ENCODE measurements around the gene GGN. TPM values are rescaled to one million over a fixed set of nuclear protein-coding genes. Genes with fewer than 3 reads are reported as not detected.

The GGN gene
- total and polyA plus RNA-seq, 9 of the 15 experiments (the other 6 are each of a cell fraction or from before 2014, with no cell fraction given) = 0.15 to 0.33 TPM; not detected in 7

DNA sequence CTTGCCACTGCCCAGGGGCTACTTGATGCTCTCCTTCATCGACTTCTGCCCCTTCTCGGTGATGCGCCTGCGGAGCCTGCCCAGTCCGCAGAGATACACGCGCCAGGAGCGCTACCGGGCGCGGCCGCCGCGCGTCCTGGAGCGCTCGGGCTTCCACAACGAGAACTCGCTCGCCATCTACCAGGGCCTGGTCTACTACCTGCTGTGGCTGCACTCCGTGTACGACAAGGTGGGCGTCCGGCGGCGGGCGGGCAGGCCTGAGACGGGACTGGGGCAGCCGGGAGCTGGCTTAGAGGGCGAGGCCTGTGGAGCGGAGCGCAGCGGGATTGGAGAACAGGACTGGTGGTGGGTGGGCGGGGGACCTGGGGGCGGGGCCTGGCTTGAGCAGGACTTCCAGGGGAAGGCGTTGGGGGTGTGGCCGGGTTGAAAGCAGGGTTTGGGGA is 26.2 kb downstream of the GGN start (continued):
- TF ChIP-seq, protein P1, sequence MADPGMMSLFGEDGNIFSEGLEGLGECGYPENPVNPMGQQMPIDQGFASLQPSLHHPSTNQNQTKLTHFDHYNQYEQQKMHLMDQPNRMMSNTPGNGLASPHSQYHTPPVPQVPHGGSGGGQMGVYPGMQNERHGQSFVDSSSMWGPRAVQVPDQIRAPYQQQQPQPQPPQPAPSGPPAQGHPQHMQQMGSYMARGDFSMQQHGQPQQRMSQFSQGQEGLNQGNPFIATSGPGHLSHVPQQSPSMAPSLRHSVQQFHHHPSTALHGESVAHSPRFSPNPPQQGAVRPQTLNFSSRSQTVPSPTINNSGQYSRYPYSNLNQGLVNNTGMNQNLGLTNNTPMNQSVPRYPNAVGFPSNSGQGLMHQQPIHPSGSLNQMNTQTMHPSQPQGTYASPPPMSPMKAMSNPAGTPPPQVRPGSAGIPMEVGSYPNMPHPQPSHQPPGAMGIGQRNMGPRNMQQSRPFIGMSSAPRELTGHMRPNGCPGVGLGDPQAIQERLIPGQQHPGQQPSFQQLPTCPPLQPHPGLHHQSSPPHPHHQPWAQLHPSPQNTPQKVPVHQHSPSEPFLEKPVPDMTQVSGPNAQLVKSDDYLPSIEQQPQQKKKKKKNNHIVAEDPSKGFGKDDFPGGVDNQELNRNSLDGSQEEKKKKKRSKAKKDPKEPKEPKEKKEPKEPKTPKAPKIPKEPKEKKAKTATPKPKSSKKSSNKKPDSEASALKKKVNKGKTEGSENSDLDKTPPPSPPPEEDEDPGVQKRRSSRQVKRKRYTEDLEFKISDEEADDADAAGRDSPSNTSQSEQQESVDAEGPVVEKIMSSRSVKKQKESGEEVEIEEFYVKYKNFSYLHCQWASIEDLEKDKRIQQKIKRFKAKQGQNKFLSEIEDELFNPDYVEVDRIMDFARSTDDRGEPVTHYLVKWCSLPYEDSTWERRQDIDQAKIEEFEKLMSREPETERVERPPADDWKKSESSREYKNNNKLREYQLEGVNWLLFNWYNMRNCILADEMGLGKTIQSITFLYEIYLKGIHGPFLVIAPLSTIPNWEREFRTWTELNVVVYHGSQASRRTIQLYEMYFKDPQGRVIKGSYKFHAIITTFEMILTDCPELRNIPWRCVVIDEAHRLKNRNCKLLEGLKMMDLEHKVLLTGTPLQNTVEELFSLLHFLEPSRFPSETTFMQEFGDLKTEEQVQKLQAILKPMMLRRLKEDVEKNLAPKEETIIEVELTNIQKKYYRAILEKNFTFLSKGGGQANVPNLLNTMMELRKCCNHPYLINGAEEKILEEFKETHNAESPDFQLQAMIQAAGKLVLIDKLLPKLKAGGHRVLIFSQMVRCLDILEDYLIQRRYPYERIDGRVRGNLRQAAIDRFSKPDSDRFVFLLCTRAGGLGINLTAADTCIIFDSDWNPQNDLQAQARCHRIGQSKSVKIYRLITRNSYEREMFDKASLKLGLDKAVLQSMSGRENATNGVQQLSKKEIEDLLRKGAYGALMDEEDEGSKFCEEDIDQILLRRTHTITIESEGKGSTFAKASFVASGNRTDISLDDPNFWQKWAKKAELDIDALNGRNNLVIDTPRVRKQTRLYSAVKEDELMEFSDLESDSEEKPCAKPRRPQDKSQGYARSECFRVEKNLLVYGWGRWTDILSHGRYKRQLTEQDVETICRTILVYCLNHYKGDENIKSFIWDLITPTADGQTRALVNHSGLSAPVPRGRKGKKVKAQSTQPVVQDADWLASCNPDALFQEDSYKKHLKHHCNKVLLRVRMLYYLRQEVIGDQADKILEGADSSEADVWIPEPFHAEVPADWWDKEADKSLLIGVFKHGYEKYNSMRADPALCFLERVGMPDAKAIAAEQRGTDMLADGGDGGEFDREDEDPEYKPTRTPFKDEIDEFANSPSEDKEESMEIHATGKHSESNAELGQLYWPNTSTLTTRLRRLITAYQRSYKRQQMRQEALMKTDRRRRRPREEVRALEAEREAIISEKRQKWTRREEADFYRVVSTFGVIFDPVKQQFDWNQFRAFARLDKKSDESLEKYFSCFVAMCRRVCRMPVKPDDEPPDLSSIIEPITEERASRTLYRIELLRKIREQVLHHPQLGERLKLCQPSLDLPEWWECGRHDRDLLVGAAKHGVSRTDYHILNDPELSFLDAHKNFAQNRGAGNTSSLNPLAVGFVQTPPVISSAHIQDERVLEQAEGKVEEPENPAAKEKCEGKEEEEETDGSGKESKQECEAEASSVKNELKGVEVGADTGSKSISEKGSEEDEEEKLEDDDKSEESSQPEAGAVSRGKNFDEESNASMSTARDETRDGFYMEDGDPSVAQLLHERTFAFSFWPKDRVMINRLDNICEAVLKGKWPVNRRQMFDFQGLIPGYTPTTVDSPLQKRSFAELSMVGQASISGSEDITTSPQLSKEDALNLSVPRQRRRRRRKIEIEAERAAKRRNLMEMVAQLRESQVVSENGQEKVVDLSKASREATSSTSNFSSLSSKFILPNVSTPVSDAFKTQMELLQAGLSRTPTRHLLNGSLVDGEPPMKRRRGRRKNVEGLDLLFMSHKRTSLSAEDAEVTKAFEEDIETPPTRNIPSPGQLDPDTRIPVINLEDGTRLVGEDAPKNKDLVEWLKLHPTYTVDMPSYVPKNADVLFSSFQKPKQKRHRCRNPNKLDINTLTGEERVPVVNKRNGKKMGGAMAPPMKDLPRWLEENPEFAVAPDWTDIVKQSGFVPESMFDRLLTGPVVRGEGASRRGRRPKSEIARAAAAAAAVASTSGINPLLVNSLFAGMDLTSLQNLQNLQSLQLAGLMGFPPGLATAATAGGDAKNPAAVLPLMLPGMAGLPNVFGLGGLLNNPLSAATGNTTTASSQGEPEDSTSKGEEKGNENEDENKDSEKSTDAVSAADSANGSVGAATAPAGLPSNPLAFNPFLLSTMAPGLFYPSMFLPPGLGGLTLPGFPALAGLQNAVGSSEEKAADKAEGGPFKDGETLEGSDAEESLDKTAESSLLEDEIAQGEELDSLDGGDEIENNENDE (IDR thresholded peaks at IDR 0.05; ENCODE audit: low read depth, low read length) = no peak
- no peak for TF ChIP-seq MCM3 (IDR thresholded peaks at IDR 0.05)
- no peak for TF ChIP-seq PHB2 (IDR thresholded peaks at IDR 0.05; ENCODE audit: low read depth)
- no peak for TF ChIP-seq HEY1 (CRISPR knock-in tag; IDR thresholded peaks at IDR 0.05; ENCODE audit: borderline replicate concordance)
- TF ChIP-seq, protein P2, sequence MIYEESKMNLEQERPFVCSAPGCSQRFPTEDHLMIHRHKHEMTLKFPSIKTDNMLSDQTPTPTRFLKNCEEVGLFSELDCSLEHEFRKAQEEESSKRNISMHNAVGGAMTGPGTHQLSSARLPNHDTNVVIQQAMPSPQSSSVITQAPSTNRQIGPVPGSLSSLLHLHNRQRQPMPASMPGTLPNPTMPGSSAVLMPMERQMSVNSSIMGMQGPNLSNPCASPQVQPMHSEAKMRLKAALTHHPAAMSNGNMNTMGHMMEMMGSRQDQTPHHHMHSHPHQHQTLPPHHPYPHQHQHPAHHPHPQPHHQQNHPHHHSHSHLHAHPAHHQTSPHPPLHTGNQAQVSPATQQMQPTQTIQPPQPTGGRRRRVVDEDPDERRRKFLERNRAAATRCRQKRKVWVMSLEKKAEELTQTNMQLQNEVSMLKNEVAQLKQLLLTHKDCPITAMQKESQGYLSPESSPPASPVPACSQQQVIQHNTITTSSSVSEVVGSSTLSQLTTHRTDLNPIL (CRISPR knock-in tag; IDR thresholded peaks at IDR 0.05) = no peak
- TF ChIP-seq MYC (IDR thresholded peaks at IDR 0.05; ENCODE audit: low read depth, low read length) = no peak
- TF ChIP-seq MYC (CRISPR knock-in tag; IDR thresholded peaks at IDR 0.05; ENCODE audit: borderline replicate concordance, low read depth) = no peak
- no peak for TF ChIP-seq ZBED1 (IDR thresholded peaks at IDR 0.05)
- TF ChIP-seq, protein P3, sequence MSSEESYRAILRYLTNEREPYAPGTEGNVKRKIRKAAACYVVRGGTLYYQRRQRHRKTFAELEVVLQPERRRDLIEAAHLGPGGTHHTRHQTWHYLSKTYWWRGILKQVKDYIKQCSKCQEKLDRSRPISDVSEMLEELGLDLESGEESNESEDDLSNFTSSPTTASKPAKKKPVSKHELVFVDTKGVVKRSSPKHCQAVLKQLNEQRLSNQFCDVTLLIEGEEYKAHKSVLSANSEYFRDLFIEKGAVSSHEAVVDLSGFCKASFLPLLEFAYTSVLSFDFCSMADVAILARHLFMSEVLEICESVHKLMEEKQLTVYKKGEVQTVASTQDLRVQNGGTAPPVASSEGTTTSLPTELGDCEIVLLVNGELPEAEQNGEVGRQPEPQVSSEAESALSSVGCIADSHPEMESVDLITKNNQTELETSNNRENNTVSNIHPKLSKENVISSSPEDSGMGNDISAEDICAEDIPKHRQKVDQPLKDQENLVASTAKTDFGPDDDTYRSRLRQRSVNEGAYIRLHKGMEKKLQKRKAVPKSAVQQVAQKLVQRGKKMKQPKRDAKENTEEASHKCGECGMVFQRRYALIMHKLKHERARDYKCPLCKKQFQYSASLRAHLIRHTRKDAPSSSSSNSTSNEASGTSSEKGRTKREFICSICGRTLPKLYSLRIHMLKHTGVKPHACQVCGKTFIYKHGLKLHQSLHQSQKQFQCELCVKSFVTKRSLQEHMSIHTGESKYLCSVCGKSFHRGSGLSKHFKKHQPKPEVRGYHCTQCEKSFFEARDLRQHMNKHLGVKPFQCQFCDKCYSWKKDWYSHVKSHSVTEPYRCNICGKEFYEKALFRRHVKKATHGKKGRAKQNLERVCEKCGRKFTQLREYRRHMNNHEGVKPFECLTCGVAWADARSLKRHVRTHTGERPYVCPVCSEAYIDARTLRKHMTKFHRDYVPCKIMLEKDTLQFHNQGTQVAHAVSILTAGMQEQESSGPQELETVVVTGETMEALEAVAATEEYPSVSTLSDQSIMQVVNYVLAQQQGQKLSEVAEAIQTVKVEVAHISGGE (CRISPR knock-in tag; IDR thresholded peaks at IDR 0.05) = no peak
- no peak for TF ChIP-seq KDM1A (IDR thresholded peaks at IDR 0.05)
- 0 out of 2 replicates have a peak, but pooled peaks have one; percentile 31 for TF ChIP-seq PHF21A (IDR thresholded peaks at IDR 0.05; ENCODE audit: borderline replicate concordance, low read depth)

Measured in K562 (cell line).